COR-L47 (cell line): ENCODE results near the gene WFDC5.
A peak's percentile ranks its signal among the peaks of the same experiment; 100 is the strongest.

Experiments
- DNase-seq: peaks from one replicate; lab custom pipeline; 2025; lab: John Stamatoyannopoulos, UW

WFDC5 gene

DNA sequence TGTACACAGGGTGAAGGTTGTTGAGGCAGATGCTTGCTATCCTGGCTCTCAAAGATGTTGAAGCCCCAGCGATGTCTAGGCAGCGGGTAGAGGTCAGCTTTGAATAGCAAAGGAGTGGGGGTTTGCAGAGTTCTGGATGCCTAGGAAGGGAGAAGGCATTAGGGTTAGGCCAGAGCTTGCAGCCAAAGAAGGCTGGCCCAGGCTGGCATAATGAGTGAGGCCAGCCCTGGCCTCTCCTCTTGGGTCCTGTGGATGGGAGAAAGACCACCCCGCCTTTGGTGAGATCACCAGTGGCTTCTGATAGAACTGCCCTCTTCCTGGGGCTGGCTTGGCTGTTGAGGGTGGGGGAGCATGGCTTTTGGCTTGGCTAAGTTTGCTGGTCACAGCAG lies 406 bp upstream of the WFDC5 start:
- no peak for DNase-seq

GRCh38 chr20:45113865-45114264 lies 1.1 kb downstream of the WFDC5 start:
- no peak for DNase-seq

- no peak for DNase-seq
These were observed 2.2 kb downstream of the WFDC5 start for GRCh38 chr20:45112754-45113153.

GRCh38 chr20:45111799-45112471 lies 3.0 kb downstream of the WFDC5 start:
- no peak for DNase-seq

GRCh38 chr20:45111285-45111684 lies 3.7 kb downstream of the WFDC5 start:
- DNase-seq = no peak

DNA sequence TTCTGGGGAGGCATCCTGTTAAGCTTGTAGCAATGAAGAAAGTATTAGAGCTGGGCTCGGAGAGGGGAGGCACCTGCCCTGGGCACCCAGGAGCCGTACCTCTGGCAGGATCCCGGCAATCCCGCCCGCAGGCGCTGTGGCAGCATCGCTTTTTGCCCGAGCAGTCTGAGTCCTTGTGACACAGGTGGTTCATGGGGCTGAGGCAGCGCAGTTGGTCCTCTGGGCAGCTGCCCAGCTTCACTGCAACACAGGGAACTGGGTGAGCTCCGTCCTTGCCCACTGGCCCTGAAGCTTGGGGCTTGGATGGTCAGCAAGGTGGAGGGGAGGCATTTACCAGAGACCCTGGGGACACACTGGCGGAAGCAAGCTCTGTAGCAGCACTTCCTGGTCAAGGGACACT lies 4.7 kb downstream of the WFDC5 start:
- no peak for DNase-seq

GRCh38 chr20:45109634-45110033 lies 5.3 kb downstream of the WFDC5 start:
- DNase-seq = no peak

DNA sequence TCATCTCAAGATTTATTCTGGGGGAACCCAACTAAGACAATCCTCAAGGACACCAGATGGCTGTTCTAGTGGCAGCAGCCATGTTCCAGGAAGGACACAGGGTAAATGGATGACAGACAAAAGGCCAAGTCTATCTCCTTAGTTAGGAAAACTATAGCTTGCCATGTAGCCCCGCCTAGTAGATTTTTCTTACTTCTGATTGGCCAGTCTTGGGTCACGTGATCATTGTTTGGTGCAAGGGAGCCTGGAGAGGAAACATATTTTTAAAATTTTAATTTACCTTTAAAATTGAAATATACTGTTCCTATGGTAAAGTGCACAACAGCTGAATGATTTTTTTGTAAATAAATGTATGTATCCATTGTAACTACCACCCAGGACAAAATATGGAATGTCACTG lies 9.7 kb downstream of the WFDC5 start:
- DNase-seq = no peak

- DNase-seq = no peak
These were observed 10.2 kb downstream of the WFDC5 start for GRCh38 chr20:45104786-45105185.

- no peak for DNase-seq
These were observed 11.9 kb downstream of the WFDC5 start for GRCh38 chr20:45103072-45103471.

GRCh38 chr20:45101333-45101850 lies 13.6 kb downstream of the WFDC5 start:
- no peak for DNase-seq

DNA sequence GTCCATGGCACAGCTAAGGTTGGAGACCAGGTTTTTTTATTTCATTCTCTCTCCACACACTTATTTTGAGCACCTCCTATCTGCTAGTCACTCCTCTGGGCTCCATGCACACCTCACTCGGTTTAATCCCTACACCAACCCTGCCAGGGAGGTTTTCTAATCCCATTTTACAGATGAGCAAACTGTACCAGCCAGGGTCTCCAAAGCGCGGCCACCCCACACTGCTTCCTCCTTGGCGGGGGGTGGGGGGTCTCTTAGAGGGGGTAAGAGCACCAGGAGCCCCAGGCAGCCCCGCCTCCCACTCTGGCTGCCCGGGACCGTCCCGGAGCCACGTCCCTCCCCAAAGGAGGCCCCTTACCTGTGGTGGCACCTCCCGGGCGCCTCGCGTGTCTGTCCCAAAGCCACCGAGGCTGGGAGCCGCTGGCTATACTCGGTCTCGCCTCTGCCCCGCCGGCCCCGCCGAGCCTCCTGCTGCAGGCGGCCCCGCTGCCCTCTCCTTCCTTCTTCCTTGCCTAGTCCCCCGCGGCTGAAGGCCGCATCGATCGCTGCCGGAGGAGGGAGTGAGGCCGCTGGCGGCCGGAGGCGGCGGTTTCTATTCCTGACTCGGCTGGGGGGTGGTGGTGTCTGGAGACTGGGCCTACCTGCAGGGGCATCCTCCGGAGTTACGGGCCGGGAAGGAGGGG lies 14.3 kb downstream of the WFDC5 start, which contains the start of gene KCNS1:
TSS of gene KCNS1 (minus strand) at position 565 of the 683 bp plus-strand sequence. CDS start 1,891 bp downstream, outside the sequence.
- no peak for DNase-seq

DNA sequence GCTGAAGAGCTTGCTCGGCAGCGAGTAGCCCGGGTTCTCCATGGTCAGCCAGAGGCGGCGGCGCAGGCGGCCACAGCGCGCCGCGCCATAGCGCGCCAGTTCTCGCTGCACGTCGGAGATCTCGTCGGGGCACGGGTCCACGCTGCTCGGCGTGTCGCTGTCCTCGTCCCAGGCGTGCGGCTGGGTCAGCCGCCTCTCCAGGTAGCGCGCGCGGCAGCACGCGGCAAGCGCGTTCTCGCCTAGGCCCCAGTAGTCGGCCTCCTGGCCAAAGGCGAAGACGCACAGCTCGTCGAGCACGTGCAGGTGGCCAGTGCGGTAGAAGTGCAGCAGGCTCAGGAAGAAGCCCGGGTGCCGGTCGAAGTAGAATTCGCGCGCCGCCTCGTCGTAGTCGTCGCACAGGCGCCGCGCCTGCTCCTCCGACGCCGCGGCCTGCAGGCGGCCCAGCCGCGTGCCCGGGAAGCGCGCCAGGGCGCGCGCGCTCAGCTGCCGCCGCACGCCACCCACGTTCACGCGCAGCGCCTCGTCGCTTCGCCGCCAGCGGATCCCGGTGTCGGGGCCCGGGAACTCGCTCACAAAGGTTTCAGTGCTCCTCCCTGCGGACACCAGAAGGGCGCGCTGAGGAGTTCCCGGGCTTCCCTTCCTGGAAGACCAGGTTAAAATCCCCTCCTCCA lies 16.7 kb downstream of the WFDC5 start:
- no peak for DNase-seq

GRCh38 chr20:45097485-45098102 lies 17.4 kb downstream of the WFDC5 start:
- DNase-seq = no peak

DNA sequence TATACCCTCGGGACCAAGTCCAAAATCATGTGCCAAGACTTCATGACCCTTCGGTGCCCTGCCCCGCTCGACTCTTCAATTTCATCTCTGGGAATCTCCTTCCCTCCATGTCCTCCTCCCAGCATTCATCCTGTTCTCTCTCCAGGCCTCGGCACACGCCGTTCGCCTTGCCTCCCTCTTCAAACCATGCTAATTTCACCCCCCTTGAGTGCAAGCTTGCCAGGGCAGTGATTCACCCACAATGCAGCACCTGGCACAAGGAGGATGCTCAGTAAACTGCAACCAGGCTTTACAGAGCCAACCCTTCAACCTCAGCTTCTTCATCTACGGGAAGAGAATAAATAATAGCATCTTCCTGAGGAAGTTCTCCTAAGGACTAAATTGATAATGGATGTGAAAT lies 18.2 kb downstream of the WFDC5 start:
- DNase-seq = no peak

GRCh38 chr20:45095805-45096238 lies 19.2 kb downstream of the WFDC5 start:
- peak; percentile 23 for DNase-seq

GRCh38 chr20:45094864-45095574 lies 20.0 kb downstream of the WFDC5 start:
- DNase-seq = no peak

DNA sequence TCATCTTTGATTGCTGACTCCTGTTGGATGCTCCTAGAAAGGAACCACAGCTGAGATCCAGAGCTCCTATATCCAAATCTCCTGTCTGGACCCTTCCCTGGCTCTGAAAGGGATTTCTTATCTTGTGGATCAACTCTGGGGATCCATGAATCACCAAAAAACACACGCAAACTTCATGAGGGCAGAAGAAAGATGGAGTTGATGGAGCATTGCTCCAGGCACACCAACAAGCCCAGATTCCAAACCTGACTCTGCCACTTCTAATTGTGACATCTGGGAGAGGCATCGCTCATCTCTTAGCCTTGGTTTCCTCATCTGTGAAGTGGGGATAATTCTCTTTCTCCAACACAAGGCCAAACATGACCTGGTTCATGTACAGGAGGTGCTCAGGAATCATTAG lies 20.8 kb downstream of the WFDC5 start:
- no peak for DNase-seq

DNA sequence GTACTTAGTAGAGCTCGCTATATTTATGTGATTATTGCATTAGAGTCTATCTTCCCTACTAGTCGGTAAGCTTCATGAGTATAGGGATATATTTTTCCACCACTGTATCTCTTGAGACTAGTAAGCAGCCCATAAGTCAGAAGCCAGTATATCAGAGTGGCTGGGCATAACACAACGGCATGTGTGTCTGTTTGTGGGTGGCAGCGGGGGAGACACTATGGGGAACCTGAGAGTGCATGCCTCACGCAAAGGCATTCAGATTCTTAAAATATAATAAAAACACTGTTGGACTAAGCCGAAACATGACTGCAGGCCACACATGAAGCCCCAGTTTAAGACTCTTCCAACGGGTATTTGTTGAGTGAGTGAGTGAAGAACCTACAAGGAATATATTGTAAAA lies 22.1 kb downstream of the WFDC5 start:
- DNase-seq = no peak

DNA sequence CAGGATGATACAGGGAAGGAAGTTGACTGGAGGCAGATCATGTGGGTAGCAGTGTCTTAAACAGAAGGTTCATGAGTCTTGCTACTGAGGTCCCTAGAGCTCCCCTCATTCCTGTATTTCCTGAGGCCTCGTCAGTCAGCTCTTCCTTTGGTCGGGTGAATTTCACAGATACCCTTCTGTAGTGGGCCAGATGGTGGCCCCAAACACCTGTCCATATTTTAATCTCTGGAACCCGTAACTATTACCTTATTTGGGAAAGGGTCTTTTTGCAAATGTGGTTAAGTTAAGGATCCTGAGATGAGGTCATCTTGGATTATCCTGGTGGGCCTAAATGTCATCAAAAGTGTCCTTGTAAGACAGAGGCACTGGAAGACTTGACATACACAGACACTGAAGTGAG lies 23.6 kb downstream of the WFDC5 start:
- DNase-seq = no peak

DNA sequence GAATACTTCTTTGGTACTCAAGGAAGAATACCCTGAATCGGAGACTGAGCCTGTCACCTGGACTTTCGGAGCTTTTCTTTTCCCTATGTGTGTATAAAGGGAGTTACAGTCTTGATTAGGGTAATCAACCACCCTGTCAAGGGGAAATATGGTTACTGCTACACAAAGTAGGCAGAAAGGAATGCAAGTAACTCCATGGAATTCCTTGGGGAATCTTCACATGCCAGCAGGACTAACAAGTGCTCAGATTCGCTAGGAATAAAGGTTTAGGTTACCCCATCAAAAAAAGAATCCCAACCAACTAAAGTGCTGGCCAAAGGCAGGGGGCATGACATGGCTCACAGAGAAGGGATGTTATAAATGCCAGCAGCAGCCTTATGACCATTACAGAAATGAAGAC lies 24.5 kb downstream of the WFDC5 start:
- no peak for DNase-seq

DNA sequence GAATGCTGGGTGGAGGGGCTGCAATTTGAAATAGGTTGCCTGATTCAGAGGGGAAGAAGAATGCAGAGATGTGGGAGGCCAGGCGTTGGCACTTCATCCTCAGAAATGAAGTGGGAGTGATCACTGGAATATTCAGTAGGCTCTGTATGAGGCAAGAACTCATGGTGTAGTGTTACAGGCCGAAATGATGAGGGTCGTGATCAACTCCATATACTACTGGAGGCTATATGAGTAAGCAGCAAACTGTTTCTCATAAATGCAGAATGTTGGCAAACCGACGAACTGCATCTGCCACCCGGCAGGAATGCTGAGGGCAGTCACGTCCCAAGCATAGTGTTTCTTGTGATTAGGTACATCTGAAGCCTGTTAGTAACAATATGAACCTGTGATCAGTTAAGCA lies 26.7 kb downstream of the WFDC5 start:
- no peak for DNase-seq
